Upper lobe of right lung (tissue), 1 donor: ENCODE data around the gene VANGL1. TPM values are rescaled to one million over a fixed set of nuclear protein-coding genes. Genes with fewer than 3 reads are reported as not detected.

Source experiments
- ATAC-seq: fragments of 200-7000 bp; cut with Tn5 transposase; one replicate; pipeline ENCODE4 v1.9.1; 2020; ENCODE audit warnings: mild to moderate bottlenecking, moderate library complexity
- DNase-seq: peaks from one replicate; pipeline ENCODE4 v3.0.0-alpha.2; 2020
- H3K27ac ChIP-seq: fragments of 200-600 bp; one replicate; pipeline ENCODE4 v1.8.0; 2022
- H3K27me3 ChIP-seq: fragments of 200-600 bp; one replicate; pipeline ENCODE4 v1.8.0; 2022; ENCODE audit warnings: mild to moderate bottlenecking
- H3K36me3 ChIP-seq: fragments of 200-600 bp; one replicate; pipeline ENCODE4 v1.8.0; 2022
- H3K4me1 ChIP-seq: fragments of 200-600 bp; one replicate; pipeline ENCODE4 v1.8.0; 2022
- H3K4me3 ChIP-seq: fragments of 200-600 bp; one replicate; pipeline ENCODE4 v1.8.0; 2022; ENCODE audit warnings: mild to moderate bottlenecking
- H3K9me3 ChIP-seq: fragments of 200-600 bp; one replicate; pipeline ENCODE4 v1.8.0; 2022
- CTCF ChIP-seq: fragments of 200-600 bp; IDR thresholded peaks from one replicate; pipeline ENCODE4 v1.8.0; 2022; ENCODE audit warnings: antibody characterized with exemption
- intact Hi-C: fragments of 100-400 bp; cut with DNase I; formaldehyde crosslinking; loops from one replicate; pipeline ENCODE4 v1.11.0; 2022
- total RNA-seq: library from RNA; stranded (reverse); fragmentation: NEBNext Ultra II Directional; extraction: Animal tissue kit (Norgen Biotek cat#: 25700); gene quantifications from one replicate; pipeline ENCODE4 v1.2.1, GENCODE V29; 2021
- donor health status: DM: no; HTN: yes; CAD: no; lungs with severe emphysema.

Gene VANGL1
- total RNA-seq, 1 donor from 2014 or later = 10.4 TPM

DNA sequence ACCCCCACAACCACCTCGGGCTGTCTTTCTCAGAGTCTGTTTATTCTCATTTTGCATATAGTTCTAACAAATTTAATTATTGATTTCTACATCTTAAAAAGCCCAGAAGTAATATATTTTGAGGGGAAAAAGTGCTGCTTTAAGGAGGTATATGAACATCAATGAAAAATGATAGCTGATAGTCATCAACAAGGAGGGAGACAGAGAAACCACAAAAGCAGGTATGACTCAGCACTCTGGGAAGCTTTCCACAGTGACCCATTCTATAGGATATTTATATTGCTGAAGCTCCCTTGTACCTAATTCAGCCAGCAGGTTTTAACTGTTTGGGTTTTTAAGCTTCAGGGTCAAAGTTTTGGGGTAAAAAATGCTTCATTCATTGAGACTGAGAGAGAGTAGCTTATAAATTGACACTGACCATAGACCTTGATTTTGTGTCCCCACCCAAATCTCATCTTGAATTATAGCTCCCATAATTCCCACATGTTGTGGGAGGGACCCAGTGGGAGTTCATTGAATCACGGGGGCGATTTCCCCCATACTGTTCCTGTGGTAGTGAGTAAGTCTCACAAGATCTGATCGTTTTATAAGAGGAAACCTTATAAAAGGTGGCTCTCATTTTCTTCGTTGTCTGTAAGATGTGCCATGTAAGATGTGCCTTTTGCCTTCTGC lies 27.4 kb downstream of the VANGL1 start:
- H3K9me3 ChIP-seq = no peaks in the 10 kb centered on the region
- no peaks in the 10 kb centered on the region for H3K4me1 ChIP-seq
- intact Hi-C loops = no loop called here
- ATAC-seq (no peak), DNase-seq (no peak)
- H3K27me3 ChIP-seq = no peaks in the 10 kb centered on the region
- no peak overlapping the region for H3K4me3 ChIP-seq
- no peak for TF ChIP-seq CTCF
- H3K27ac ChIP-seq = no peak overlapping the region
- H3K36me3 ChIP-seq = peaks cover 14% of the 10 kb centered on the region

- Histone ChIP-seq H3K36me3 (peaks cover 9% of the 10 kb centered on the region), H3K27me3 (no peaks in the 10 kb centered on the region), H3K4me3 (no peak overlapping the region), H3K27ac (no peak overlapping the region), H3K9me3 (no peaks in the 10 kb centered on the region), H3K4me1 (no peaks in the 10 kb centered on the region)
- TF ChIP-seq CTCF = no peak
- intact Hi-C loops = no loop called here
- ATAC-seq (no peak), DNase-seq (no peak)
These were observed 28.1 kb downstream of the VANGL1 start for GRCh38 chr1:115669886-115670285.

DNA sequence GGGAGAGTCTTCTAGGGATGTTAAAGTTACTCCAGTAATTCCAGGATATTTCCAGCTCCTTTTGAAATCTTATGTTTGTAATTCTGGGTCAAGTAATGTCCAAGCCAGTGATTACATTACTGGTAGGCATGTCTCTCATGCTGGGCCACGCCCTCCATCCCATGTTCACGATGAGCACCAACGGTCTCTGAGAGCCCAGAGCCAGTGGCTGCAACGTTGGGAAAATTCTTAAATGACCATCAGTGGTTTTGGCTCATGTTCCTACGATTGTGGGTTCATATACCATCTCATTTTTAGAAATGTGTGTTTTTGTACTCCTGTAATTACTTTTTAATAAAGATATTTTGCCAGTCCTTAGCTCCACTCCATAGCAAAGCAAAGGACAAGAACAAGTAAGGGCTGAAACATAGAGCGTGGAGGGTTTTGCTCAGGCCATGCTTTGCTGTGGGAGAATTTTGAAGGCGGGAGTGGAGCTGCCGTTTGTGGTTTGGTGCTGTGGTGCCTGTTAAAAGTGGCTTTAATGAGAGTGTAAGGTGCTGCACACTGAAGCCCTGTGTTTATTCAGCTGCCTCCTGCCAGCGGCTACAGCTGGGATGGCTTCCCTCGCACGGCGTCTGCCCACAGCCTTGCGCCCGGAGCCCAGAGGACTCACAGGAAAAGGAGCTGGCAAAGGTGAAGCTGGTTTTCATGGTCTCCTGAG lies 28.9 kb downstream of the VANGL1 start:
- TF ChIP-seq CTCF = no peak
- intact Hi-C loops = no loop called here
- Histone ChIP-seq H3K4me1 (no peaks in the 10 kb centered on the region), H3K9me3 (no peaks in the 10 kb centered on the region), H3K4me3 (no peak overlapping the region), H3K27ac (no peak overlapping the region), H3K27me3 (no peaks in the 10 kb centered on the region), H3K36me3 (peaks cover 1% of the 10 kb centered on the region)
- ATAC-seq (no peak), DNase-seq (no peak)

DNA sequence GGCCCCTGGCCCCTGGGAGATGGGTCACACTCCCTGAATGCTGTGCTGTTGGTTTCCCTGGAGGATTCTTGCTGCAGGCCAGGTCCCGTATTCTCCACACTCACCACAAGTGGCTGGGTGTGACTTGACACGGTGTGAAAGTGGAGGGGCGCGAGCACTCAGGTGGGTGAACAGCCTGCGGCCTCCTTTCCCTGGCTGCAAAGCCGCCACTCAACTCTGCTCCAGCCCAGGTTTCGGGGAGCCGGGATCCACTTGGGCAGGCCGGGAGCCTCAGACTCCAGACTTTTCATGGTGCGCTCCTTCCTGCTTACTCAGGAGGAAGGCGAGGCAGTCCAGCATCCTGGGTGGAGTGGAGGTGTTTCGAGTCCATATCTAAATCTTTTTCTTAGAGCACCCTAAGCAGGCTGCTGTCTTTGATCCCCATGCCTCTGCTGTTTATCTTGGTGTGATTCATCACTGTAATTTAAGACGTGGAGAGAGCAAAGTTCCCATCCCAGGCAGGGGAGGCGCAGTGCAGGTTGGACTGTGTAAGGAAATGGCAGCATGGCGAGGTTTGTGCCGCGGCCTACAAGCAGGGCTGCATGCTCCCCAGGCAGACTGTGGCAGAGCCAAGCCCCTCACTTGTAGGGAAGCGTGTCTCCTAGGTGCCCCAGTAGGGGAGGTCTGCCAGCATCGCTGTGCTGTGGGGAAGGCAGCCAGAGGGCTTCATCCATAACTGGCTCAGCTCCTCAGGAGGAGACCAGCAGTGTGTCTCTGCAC lies 29.6 kb downstream of the VANGL1 start:
- intact Hi-C loops = no loop called here
- Histone ChIP-seq H3K4me3 (no peak overlapping the region), H3K9me3 (no peaks in the 10 kb centered on the region), H3K36me3 (no peaks in the 10 kb centered on the region), H3K27me3 (no peaks in the 10 kb centered on the region), H3K4me1 (no peaks in the 10 kb centered on the region), H3K27ac (no peak overlapping the region)
- ATAC-seq (no peak), DNase-seq (no peak)
- no peak for TF ChIP-seq CTCF

- H3K27me3 ChIP-seq = no peaks in the 10 kb centered on the region
- no peaks in the 10 kb centered on the region for H3K9me3 ChIP-seq
- TF ChIP-seq CTCF = no peak
- no peaks in the 10 kb centered on the region for H3K4me1 ChIP-seq
- ATAC-seq (no peak), DNase-seq (no peak)
- H3K36me3 ChIP-seq = no peaks in the 10 kb centered on the region
- intact Hi-C loops = no loop called here
- no peak overlapping the region for H3K27ac ChIP-seq
- no peak overlapping the region for H3K4me3 ChIP-seq
These were observed 30.6 kb downstream of the VANGL1 start for GRCh38 chr1:115672224-115673009.
